ENCODE results near the gene KAT7.
A peak's percentile ranks its signal among the peaks of the same experiment; 100 is the strongest.

KAT7 gene

DNA sequence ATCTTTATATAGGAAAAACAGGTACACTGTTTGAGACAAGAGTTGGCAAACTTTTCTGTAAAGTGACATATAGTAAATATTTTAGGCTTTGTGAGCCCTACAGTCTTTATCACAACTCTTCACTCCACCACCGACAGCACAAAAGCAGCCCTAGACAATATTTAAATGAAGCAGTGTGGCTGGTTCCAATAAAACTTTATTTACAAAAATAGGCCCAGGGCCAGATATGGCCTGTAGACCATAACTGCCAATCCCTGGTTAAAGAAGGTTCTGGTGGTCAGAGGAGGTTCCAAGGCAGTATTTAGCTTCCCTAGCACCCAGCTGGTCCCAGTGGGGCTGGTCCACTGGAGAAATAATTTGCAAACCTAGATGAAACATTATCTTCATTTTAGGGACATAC is 28.2 kb upstream of the KAT7 start:
- no peak for DNase-seq

DNA sequence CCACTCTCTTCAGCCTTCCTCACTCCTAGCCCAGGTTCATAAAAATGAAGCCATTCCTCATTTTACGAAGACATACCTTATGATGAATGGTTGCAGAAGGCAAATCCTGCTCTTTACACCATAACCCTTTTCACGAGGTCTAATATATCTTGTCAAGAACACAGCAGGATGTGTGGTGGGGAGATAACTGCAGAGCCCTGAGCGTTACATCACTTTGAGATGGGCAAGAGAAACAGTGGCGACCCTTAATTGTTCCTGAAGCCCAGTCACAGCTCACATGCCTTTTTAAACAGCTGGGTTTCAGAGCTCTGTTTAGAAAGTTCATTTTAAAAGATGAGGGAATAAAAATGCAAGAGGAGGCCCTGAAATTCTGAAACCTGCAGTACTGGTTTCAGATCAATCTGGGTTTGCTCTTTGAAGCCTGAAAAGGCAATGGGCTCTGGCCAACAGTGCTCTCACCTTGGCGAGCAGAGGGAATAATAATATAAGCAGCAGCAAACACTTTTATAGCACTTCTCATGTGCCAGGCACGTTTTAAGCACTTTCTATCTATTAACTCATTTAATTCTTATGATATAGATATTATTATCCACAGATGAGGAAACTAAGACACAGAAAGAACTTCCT is 27.4 kb upstream of the KAT7 start:
- no peak for DNase-seq

DNA sequence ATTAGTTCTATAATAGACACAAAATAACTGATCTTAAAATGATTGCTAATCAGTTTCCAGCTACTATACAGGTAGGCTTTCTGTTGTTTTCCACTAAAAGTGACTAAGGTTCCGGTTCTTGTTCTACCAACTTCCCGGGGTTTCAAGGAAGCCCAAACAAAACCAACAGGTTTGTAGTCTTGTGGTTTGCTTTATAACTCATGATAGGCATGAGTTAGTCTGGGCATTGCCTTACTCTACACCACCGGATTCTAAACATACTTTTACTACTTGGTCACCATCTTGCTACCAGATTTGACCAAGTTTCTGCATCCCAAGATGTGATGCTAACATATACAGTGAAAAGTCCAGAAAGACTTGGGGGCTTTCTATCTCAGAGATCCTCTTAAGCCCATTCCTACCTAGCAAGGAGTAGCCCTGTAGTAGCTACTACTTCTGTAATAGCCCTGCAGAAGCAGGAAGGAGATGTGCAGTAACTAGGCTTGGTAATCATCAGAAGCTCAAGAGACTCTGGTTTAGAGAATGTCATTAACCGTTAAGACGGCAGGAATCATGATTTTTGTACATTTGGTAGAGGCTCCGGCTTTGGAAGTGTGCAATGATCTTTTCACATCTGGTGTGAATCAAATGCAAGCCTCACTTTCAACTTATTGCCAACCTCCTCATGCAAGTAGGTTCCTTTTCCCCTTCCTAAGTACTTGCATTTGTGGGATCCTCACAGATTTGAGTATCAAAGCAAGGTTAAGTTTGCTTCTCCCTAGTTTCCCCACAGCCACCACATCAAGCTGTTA is 26.1 kb upstream of the KAT7 start:
- no peak for DNase-seq

DNA sequence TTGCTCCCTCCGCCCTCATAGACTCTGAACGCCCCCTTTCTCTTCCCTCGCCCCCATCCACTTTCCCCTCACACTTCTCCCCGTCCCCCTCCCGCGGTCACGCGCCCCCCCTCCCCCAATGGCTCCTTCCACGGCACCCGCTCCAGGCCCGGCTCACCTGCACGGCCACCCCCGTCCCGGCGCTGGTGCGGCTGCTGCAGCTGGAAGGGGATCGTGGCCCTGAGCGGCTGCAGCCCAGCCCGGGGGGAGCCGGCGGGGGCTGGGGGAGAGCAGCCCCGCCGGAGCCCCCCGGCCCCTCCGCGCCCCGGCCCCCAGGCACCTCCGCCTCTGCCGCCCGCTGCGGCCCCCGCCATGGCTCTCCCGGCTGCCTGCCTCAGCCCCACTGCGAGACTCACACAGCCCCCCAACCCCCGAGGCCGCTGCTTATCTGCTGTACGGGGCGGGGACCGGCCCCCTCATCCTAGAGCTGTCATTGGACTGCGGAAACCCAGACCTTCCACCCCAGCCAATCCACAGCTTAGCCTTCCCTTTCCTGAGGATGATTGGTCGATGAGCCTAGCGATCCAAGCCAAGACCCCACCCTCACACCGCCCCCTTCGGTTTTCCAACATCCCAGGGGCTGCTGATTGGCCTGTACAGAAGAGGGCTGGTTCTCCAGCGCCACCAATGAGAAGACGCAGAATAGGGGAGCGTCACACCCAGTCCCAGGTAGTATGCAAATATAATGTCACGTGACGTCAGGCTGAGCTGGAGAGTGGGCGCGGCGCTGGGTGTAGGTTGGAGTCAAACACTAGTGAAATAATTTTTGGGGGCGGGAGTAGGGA is 24.5 kb upstream of the KAT7 start, which contains the start of gene FAM117A:
Gene FAM117A (minus strand): TSS at position 397 of the 824 bp plus-strand sequence. CDS start 44 bp downstream, at position 353.
- peak; percentile 39 to 99 (median 94) for DNase-seq

DNA sequence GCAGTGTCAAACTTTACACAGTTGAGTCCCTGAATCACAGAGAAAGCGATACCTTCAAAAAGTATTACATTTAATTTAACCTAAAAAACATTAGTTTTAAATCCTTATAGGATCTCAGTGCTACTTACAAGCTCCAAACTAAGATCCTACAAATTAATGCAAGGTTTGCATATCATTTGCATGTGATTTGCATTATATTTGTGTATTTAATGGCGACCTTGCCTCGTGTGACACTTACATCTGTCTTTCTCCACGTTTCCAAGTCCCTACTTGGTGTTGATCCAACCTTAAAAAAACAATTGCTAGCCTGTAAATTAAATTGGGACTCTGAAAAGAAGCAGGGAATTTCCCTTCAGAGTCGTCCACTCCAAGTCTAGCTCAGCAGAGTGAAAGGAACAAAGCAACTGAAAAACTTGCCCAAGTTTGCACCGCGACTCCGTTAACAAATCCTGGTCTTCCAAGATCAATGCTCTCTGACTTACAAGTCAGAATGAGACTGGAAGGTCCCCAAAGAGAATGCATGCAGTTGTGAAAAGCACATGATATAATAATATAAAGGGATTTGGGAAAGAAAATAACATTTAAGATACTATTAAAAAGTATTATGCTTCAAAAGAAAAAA is 23.8 kb upstream of the KAT7 start:
- DNase-seq, result no peak

DNA sequence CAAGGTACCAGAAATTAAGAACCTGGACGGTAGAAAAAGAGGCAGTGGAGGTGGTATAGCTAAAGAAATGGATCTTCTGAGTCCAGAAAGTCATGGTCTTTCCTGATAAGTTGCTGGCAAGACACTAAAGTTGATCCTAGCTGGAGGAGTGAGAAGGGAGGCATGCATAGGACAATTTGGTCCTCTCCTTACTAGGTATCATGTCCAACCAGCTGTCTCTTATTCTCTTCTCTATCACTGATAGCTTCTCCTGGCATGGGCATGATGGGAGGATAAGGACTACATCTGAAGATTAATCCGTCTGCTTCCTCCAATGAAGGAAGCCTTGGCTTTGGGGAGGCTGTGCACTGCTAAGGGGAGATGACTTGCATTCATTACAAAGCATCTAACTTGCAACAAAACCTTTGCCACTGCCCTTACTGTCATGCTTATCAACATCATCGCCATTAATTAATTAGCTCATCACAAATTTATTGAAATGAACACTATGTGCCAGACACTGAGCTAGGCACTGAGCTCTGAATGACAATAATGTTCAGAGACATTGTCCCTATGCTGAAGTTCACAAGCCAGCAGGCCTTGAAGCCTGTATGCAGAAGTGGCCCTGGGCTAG is 21.5 kb upstream of the KAT7 start:
- DNase-seq, result no peak

DNA sequence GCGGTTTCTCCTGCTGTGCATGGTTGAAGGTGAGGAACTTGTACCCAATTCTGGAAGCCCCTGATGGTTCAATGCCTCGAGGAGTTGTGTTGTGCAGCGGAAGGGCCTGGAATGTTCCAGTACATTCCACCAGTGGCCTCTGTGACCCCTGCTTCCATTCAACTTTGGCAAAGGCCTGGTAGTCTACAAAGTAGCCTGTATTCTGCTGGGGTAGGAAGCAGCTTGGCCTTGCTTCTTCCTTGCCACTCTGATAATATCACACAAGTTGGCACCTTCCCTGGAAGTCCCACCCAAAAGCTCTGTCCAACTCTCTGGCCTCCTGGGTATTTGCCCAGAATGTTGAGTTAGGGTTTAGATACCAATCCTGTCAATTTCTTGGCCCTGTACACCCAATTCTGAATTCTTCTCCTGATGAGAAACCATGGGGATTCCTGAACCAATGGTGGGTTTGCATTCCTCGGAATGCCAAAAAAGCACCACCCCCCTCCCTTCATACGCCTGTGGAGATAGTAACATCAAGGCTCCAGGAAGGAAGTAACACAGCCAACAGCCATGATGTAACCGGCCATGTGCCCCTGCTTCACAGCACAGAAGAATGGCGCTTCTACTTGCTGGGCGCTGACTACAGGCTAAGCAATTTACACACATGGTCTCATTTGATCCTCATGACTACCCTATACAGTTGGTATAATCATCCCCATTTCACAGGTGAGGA is 12.8 kb upstream of the KAT7 start:
- no peak for DNase-seq

DNA sequence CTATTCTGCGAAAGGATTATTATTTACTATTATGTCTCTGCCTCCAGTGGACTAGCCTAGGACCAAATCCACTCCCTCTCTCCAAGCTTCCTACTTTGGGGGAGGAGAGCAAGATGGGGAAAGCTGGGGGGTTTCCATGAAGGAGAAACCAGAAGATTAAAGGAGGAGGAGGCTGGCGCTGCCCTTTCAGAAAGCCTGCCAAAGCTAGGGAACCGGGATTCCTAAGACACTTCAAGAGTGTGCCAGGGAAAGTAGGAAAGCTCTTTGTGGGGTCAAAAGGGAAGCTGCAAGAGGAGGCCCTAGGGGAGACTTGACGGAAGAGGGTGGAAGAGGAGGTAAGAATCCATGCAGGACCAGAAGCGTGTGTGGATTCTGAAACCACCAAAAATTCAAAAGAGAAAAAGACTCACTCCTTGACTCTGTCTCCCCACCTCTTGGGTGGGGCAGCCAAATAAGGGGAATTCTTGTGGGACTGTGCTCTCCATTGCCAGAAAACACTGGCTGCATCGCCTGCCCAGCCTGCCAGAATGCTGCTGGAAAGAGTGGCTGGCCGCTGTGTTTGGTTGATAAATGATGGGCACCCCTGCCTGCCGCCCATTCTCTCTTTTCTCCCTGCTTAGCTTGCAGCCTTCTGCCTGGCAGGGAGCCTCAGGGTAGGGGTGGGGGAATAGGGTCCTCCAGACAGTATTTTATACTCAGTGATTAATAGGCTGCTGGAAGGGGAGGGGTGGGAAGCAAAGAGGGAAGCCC is 11.8 kb upstream of the KAT7 start:
- DNase-seq, result peak in 1 of 51 donors; percentile 9

DNA sequence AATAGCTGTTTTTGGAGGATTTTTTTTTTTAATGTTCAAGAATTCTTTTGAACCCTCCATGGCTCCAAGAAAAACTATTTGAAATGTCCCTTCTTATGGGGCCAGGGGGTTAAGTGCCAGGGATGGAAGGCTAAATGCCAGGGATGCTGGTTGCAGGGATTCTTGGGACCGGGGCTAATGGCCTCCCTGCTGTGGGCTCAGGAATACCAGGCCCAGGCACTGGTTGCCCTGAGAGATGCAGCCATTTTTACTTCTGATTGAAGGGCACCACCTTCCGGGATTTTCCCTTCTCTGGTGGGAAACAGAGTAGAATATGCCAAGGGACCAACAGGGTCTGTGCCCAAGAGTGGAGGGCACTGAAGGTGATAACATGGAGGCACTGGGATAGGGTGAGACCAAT is 10.9 kb upstream of the KAT7 start:
- DNase-seq, result no peak

DNA sequence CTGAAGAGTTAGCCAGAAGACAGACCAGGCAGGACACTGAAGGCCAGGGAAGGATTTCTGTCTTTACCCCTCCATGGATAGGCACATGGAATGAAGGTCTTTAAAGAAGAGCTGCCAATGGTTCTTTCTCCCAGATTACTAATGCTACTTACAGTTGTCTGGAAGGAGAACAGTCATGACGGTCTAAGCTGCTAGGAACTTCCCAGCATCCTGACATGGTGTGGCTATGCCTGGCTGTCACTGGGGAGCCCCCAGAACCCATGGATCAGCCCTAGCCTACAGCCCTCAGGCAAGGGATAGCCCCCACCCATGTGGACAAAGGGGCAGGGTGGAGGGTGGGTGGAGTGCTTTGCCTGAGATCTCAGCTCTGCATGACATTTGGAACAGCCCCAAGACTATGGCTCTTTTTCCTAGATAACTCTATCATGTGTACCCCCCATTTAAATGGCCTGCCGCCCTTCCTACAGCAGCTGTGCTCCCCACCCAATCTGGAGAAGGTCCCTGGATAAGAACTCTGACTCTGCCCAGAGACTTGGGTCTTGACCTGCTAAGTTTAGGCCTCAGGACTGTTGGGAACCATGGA is 9.2 kb upstream of the KAT7 start:
- no peak for DNase-seq

DNA sequence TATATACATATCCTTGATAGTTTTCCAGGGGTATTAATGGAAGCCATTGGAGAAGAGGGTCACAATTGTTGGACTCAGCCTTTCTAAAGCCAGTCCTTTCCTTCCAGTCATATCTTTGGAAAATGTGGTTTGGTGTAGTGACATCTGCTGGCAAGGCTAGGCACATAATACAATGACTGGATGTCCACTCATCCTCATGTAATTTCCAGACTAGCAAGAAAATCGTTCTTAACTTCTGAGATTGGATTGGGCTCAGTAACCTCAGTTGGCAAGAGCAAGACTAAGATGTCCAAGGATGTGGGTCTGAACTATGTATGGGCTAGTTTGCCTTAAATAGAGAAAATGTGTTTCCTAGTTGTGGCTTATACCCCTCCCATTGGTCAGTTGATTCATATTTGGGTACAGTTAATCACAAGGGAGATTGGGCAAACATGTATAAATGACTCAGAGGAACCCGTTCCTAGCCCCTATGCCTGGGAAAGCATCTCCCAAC is 8.7 kb upstream of the KAT7 start:
- DNase-seq, result peak in 5 of 51 donors; percentile 2 to 12 (median 7)

DNA sequence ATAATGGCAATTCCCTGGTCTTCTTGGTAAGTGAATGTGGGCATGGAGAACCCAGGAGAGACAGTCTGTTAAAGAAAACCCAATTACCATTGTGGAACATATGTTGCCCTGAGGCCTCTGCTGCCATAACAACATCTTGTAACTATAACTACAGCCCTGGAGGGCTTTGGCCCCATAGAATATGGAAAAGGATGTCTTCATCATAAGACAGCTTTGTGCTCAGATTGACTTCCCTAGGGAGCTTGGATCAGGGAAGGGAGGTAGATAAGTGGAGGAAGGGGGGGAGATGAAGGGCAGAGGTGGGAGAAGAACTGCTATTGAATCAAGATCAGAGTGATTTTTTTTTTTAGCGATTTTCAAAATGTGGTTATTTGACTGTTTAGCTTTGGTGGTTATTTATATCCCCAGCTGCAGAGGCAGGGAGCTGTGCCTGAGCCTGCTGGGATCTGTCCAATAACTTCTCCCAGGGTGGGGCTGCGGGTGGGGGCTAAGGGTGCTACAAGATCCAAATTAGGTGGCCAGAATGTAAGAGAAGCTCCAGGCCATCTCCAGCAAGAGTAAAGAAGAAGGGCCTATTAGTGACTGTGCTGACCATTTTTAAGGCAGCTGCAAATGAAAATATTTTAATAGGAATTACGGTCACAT is 5.3 kb upstream of the KAT7 start:
- peak in 1 of 51 donors; percentile 15 for DNase-seq

DNA sequence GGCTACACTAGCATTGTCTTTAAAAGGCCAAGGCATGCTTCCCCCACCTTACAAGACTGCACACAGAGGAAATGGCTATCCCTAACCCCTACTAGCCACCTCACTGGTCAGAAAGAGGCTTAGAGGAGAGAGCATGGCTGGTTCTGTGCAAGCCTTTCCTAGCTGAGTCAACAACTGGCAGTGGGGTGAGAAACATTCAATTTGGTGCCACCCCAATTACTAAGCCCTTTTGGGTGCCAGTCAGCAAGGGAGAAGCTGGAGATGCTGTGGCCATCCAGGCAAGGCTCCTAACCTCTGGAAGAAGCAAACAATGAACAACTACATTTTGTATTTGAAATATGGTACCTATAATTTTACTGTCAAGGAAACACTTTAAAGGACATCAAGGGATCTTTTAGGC is 4.7 kb upstream of the KAT7 start:
- DNase-seq, result no peak

DNA sequence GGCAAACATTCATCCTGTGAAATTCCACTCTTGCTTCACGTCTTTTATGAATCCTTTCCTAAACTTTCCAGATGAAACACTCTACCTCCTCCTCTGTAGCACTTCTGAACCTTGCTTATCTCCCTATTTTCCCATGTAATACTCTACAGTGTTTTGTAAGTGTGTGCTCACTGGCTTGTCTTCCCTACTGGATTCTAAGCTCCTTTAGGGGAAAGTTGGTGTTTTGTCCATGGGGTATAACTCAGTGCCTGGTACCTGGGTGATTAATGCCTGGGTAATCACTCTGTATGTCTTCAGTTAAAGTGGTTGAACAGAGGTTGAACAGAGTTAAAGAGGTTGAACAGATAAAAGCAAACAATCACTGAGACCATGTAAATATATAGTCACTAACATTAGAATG is 3.8 kb upstream of the KAT7 start:
- DNase-seq, result no peak

DNA sequence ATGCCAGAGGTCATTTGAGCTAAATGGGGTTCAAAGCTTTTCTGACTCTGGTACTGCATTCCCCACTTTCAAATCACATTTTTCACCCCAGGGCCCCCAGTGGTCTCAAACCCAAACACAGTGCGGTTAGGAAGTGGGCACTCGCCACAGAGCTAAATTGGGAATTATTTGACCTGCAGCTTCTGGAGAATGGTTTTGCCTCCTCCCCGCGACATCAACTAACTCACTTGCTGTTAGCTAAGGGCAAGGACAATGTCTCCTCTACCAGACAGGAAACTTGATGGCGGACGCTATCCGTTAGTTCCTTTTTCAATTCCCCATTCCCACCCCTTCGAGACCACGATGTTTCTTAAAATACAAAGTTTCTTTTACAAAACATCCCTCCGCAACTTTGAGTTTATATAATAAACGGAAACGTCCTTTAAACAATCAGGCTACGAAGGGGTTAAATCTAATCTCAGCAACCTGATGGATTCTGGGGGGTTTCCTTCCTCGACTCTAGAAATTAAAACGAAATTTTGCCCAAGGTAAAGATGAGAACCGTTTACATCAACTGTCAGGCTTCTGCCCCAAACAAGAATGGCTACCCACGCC is 500 bp upstream of the KAT7 start:
- peak in 24 of 51 donors; percentile 3 to 67 (median 24) for DNase-seq

DNA sequence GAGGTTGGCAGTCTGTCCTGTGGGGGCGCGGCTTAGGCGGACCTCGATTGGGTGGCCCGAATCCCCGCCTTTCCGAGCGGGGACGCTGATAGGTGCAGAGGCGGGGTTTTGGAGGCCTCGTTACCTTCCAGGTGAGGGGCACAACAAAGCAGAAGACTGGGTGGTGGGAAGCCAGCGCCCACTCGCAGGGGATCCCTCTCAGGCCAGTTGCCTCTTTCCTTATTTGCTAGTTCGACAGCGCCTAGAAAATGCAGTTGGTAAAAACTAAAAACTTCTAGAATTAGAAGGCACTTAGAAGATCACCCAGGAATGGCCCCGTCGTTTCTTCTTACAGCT is 730 bp downstream of the KAT7 start:
- DNase-seq, result no peak

DNA sequence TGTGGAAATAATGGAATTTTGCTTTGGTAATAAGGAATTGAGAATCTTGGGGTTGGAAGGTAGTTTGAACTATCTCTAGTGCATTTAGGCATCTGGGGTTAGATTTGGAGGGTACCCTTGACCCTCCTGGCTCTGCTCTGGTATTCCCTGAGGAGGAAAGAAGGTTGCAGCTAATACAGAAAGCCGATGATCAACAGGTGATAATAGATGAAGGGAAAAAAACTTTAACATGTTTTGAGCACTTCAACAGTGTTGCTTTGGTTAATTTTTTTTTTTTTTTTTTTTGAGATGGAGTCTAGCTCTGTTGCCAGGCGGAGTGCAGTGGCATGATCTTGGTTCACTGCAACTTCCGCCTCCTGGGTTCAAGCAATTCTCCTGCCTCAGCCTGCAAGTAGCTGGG is 4.8 kb downstream of the KAT7 start:
- no peak for DNase-seq

DNA sequence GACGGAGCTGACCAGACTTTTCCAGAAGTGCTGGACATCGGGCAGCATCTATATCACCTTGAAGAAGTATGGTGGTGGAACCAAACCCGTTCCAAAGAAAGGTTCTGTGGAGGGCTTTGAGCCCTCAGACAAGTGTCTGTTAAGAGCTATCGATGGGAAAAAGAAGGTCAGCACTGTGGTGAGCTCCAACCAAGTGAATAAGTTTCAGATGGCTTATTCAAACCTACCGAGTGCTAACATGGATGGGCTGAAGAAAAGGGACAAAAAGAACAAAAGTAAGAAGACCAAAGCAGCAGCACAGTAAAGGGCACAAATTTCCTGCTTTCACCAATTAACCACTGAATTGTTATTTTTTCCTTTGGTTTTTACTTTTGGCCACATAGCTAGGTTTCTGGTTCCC is 6.9 kb downstream of the KAT7 start:
- no peak for DNase-seq

DNA sequence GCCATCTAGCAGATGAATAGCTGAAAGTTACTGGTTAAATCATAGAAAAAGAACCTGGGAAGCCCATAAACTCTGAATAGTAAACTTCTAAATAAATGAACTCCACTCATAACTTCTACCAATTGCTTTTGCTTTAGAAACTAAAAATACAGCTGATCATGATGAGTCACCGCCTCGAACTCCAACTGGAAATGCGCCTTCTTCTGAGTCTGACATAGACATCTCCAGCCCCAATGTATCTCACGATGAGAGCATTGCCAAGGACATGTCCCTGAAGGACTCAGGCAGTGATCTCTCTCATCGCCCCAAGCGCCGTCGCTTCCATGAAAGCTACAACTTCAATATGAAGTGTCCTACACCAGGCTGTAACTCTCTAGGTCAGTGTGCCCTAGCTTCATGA is 9.7 kb downstream of the KAT7 start:
- DNase-seq, result peak in 1 of 51 donors; percentile 24

Data from hypothalamus (tissue), 51 donors.